Breast epithelium (tissue), 4 donors: ENCODE data around the gene VGF. TPM values are rescaled to one million over a fixed set of nuclear protein-coding genes. Genes with fewer than 3 reads are reported as not detected.

Experiments used
- DNase-seq, 2 donors: peaks; one replicate each; pipeline ENCODE4 v3.0.0-alpha.2; 2019; ENCODE audit warnings: low spot score in 2 of 2
- H3K27ac ChIP-seq, 2 donors: fragments of 200-600 bp; sonication (generic) in 1 of 2; one replicate each; pipeline ENCODE4 v1.5.1; 2016 to 2019; ENCODE audit warnings: mild to moderate bottlenecking in 1 of 2
- H3K27me3 ChIP-seq, 2 donors: fragments of 200-600 bp; sonication (generic) in 1 of 2; one replicate each; pipeline versions ENCODE4 v1.5.1 to v1.6.0; 2017 to 2019; ENCODE audit warnings: control low read depth in 1 of 2, mild to moderate bottlenecking in 1 of 2
- H3K36me3 ChIP-seq: fragments of 200-600 bp; one replicate; pipeline ENCODE4 v1.5.1; 2019
- H3K4me1 ChIP-seq, 2 donors: fragments of 200-600 bp; sonication (generic); one replicate each; pipeline ENCODE4 v1.5.1; 2016 to 2019; ENCODE audit warnings: control low read depth in 1 of 2
- H3K4me3 ChIP-seq, 3 donors: fragments of 200-600 bp; sonication (generic); 1 replicate in 2 of 3; 2 replicates in 1 of 3; pipeline ENCODE4 v1.5.1; 2016 to 2019; ENCODE audit warnings: mild to moderate bottlenecking in 3 of 3, moderate library complexity in 2 of 3
- H3K9me3 ChIP-seq, 2 donors: fragments of 200-600 bp; sonication (generic) in 1 of 2; one replicate each; pipeline ENCODE4 v1.5.1; 2016 to 2019; ENCODE audit warnings: control low read depth in 1 of 2
- POLR2A ChIP-seq: fragments of 450-650 bp; IDR thresholded peaks from one replicate; pipeline ENCODE4 v1.6.1; 2016; ENCODE audit warnings: antibody characterized with exemption, mild to moderate bottlenecking, moderate library complexity
- POLR2AphosphoS5 ChIP-seq, 3 donors: sonication (generic); formaldehyde crosslinking; IDR thresholded peaks; one replicate each; pipeline ENCODE4 v1.6.1; 2017; ENCODE audit warnings: antibody characterized with exemption in 3 of 3
- intact Hi-C: fragments of 100-400 bp; cut with DNase I; formaldehyde crosslinking; loops from one replicate; pipeline ENCODE4 v1.15.1; 2023; ENCODE audit warnings: low total_unique reads
- total RNA-seq, 3 donors: library from RNA; depleted of rRNA; stranded (reverse); fragments of >200 nt; gene quantifications; one replicate each; pipeline ENCODE4 v1.1.0, GENCODE V29; 2016
- TF ChIP-seq, protein P1 (sequence below), 3 donors: fragments of 450-650 bp; IDR thresholded peaks; one replicate each; pipeline ENCODE4 v1.5.1; 2016 to 2017; ENCODE audit warnings: antibody characterized with exemption in 3 of 3, mild to moderate bottlenecking in 3 of 3, moderate library complexity in 3 of 3

Gene VGF
- total RNA-seq, 3 donors from 2014 or later: 0.16 TPM; not detected in 2

DNA sequence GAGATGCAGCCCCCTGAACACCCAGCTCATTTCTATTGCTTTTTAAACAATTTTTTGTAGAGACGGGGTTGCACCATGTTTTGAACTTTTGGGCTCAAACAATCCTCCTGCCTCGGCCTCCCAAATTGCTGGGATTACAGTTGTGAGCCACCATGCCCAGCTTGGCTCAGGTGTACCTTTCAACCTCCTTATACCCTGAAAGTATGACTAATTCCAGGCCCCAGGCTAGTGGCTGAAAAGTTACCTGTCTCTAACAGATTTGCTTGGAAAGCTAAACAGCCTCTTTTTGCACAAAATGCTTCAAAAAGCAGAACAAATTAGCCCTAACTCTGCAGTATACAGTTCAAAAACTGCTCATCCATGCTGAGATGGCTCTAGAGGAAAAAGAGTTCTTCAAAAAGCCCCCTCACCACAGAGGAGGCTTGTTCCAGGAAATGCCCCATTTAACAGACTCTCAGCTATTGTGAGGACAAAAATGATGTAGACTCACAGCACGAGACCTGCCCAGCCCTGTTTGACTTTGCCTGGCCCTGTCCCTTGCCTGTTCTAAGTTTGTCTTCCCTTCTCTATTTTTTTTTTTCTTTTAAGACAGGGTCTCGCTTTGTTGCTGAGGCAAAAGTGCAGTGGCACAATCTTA, 24.5 kb downstream of the VGF start:
- DNase-seq: no peak
- H3K4me3 ChIP-seq: no peak overlapping the region
- no peaks in the 10 kb centered on the region for H3K9me3 ChIP-seq
- no peak overlapping the region for H3K27ac ChIP-seq
- TF ChIP-seq POLR2AphosphoS5 (IDR thresholded peaks at IDR 0.05) (no peak), POLR2A (no peak)
- TF ChIP-seq, protein P1, sequence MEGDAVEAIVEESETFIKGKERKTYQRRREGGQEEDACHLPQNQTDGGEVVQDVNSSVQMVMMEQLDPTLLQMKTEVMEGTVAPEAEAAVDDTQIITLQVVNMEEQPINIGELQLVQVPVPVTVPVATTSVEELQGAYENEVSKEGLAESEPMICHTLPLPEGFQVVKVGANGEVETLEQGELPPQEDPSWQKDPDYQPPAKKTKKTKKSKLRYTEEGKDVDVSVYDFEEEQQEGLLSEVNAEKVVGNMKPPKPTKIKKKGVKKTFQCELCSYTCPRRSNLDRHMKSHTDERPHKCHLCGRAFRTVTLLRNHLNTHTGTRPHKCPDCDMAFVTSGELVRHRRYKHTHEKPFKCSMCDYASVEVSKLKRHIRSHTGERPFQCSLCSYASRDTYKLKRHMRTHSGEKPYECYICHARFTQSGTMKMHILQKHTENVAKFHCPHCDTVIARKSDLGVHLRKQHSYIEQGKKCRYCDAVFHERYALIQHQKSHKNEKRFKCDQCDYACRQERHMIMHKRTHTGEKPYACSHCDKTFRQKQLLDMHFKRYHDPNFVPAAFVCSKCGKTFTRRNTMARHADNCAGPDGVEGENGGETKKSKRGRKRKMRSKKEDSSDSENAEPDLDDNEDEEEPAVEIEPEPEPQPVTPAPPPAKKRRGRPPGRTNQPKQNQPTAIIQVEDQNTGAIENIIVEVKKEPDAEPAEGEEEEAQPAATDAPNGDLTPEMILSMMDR (IDR thresholded peaks at IDR 0.05): no peak
- H3K4me1 ChIP-seq: no peaks in the 10 kb centered on the region
- H3K36me3 ChIP-seq: no peaks in the 10 kb centered on the region
- H3K27me3 ChIP-seq: no peaks in the 10 kb centered on the region
- intact Hi-C loops: loop anchor here (5.0 to 10.0 kb wide), 2 partner anchors 51 to 144 kb away; no protein-coding TSS in a partner anchor

DNA sequence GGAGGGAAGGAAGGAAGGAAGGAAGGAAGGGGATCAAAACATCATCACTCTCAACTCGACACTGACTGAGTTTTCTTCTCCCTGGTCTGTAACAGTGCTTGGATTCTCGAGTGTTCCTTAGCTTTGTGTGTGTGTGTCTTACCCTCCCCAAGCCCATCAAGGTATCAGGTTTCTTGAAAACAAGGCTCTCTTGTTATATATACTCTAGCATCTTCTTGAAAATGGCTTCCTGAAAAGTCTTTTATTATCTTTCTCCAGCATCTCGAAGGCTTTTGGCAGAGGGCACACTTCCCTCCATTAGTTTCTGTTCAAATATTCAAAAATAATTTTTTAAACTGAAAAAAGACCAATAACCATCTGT, 25.1 kb downstream of the VGF start:
- H3K27me3 ChIP-seq: no peaks in the 10 kb centered on the region
- H3K36me3 ChIP-seq: no peaks in the 10 kb centered on the region
- TF ChIP-seq POLR2A: no peak
- TF ChIP-seq POLR2AphosphoS5 (IDR thresholded peaks at IDR 0.05): no peak
- TF ChIP-seq, protein P1 (IDR thresholded peaks at IDR 0.05): no peak
- no peak overlapping the region for H3K4me3 ChIP-seq
- DNase-seq: no peak
- no peak overlapping the region for H3K27ac ChIP-seq
- no peaks in the 10 kb centered on the region for H3K9me3 ChIP-seq
- no peaks in the 10 kb centered on the region for H3K4me1 ChIP-seq
- intact Hi-C loops: loop anchor here (5.0 to 10.0 kb wide), 2 partner anchors 52 to 144 kb away; no protein-coding TSS in a partner anchor

DNA sequence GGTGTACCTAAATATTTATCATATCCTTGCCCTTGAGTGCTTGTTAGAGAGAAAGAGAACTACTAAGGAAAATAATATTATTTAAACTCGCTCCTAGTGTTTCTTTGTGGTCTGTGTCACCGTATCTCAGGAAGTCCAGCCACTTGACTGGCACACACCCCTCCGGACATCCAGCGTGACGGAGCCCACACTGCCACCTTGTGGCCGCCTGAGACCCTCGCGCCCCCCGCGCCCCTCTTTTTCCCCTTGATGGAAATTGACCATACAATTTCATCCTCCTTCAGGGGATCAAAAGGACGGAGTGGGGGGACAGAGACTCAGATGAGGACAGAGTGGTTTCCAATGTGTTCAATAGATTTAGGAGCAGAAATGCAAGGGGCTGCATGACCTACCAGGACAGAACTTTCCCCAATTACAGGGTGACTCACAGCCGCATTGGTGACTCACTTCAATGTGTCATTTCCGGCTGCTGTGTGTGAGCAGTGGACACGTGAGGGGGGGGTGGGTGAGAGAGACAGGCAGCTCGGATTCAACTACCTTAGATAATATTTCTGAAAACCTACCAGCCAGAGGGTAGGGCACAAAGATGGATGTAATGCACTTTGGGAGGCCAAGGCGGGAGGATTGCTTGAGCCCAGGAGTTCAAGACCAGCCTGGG, 27.0 kb downstream of the VGF start:
- peak; percentile 60 to 72 for DNase-seq
- no peak for TF ChIP-seq POLR2A
- TF ChIP-seq, protein P1 (IDR thresholded peaks at IDR 0.05): peak; percentile 63 to 87 (median 74)
- peak; percentile 49 to 89 (median 58) for TF ChIP-seq POLR2AphosphoS5 (IDR thresholded peaks at IDR 0.05)
- intact Hi-C loops: no loop called here
- no peaks in the 10 kb centered on the region for H3K9me3 ChIP-seq
- H3K36me3 ChIP-seq: no peaks in the 10 kb centered on the region
- peak overlapping the region; percentile 40 to 62 for H3K27ac ChIP-seq
- no peaks in the 10 kb centered on the region for H3K27me3 ChIP-seq
- peak overlapping the region; percentile 4 to 45 (median 7) for H3K4me3 ChIP-seq
- no peaks in the 10 kb centered on the region for H3K4me1 ChIP-seq

DNA sequence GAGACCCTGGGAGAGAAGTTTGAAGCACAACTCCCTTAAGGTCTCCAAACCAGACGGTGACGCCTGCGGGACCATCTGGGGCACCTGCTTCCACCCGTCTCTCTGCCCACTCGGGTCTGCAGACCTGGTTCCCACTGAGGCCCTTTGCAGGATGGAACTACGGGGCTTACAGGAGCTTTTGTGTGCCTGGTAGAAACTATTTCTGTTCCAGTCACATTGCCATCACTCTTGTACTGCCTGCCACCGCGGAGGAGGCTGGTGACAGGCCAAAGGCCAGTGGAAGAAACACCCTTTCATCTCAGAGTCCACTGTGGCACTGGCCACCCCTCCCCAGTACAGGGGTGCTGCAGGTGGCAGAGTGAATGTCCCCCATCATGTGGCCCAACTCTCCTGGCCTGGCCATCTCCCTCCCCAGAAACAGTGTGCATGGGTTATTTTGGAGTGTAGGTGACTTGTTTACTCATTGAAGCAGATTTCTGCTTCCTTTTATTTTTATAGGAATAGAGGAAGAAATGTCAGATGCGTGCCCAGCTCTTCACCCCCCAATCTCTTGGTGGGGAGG, 27.6 kb downstream of the VGF start:
- peak overlapping the region; percentile 4 to 45 (median 7) for H3K4me3 ChIP-seq
- H3K36me3 ChIP-seq: no peaks in the 10 kb centered on the region
- intact Hi-C loops: no loop called here
- DNase-seq: no peak
- H3K27ac ChIP-seq: peak overlapping the region; percentile 40 to 62
- TF ChIP-seq, protein P1 (IDR thresholded peaks at IDR 0.05): no peak
- no peak for TF ChIP-seq POLR2A
- TF ChIP-seq POLR2AphosphoS5 (IDR thresholded peaks at IDR 0.05): no peak
- H3K9me3 ChIP-seq: no peaks in the 10 kb centered on the region
- no peaks in the 10 kb centered on the region for H3K4me1 ChIP-seq
- no peaks in the 10 kb centered on the region for H3K27me3 ChIP-seq
